GM20431 (cell line): ENCODE results near the gene HS6ST1.
"Not testable (repeated sequence)": the region's sequence is repeated elsewhere in the genome, so short reads cannot be mapped to it uniquely, and the experiment has no call there.

Source experiments
- in situ Hi-C: fragments of 300-500 bp; cut with MseI, MboI; formaldehyde crosslinking; loops from one replicate; pipeline ENCODE4 v1.15.0; 2020; ENCODE audit warnings: low sequenced_read_pairs; ENCODE audit not compliant: unreplicated experiment

HS6ST1 gene

GRCh38 chr2:128271597-128271910 lies 47.1 kb downstream of the HS6ST1 start:
- in situ Hi-C loops: no loop called here

GRCh38 chr2:128270672-128271596 lies 47.7 kb downstream of the HS6ST1 start:
- in situ Hi-C loops: no loop called here

- in situ Hi-C loops: no loop called here
These were observed 48.5 kb downstream of the HS6ST1 start for GRCh38 chr2:128269990-128270671.

- in situ Hi-C loops: no loop called here
These were observed 49.3 kb downstream of the HS6ST1 start for GRCh38 chr2:128269063-128269989.

- in situ Hi-C loops: not testable (repeated sequence)
These were observed 50.1 kb downstream of the HS6ST1 start for GRCh38 chr2:128268611-128269010.

GRCh38 chr2:128268145-128268544 lies 50.5 kb downstream of the HS6ST1 start:
- in situ Hi-C loops: not testable (repeated sequence)

GRCh38 chr2:128267649-128268048 lies 51.0 kb downstream of the HS6ST1 start:
- in situ Hi-C loops: not testable (repeated sequence)

GRCh38 chr2:128267197-128267596 lies 51.5 kb downstream of the HS6ST1 start:
- in situ Hi-C loops: not testable (repeated sequence)

- in situ Hi-C loops: not testable (repeated sequence)
These were observed 52.2 kb downstream of the HS6ST1 start for GRCh38 chr2:128266463-128266862.

- in situ Hi-C loops: not testable (repeated sequence)
These were observed 53.1 kb downstream of the HS6ST1 start for GRCh38 chr2:128265608-128265993.

- in situ Hi-C loops: no loop called here
These were observed 53.6 kb downstream of the HS6ST1 start for GRCh38 chr2:128264881-128265607.

- in situ Hi-C loops: no loop called here
These were observed 54.8 kb downstream of the HS6ST1 start for GRCh38 chr2:128263902-128264331.

GRCh38 chr2:128262315-128263253 lies 56.1 kb downstream of the HS6ST1 start:
- in situ Hi-C loops: no loop called here

GRCh38 chr2:128261245-128262128 lies 57.2 kb downstream of the HS6ST1 start:
- in situ Hi-C loops: no loop called here

GRCh38 chr2:128260239-128261138 lies 58.2 kb downstream of the HS6ST1 start:
- in situ Hi-C loops: no loop called here

GRCh38 chr2:128259585-128259984 lies 59.1 kb downstream of the HS6ST1 start:
- in situ Hi-C loops: no loop called here

- in situ Hi-C loops: no loop called here
These were observed 60.5 kb downstream of the HS6ST1 start for GRCh38 chr2:128258218-128258617.
